IMR-90 (cell line): ENCODE measurements around the gene EFCC1. TPM values are rescaled to one million over a fixed set of nuclear protein-coding genes. Genes with fewer than 3 reads are reported as not detected.
"Not testable (repeated sequence)": the region's sequence is repeated elsewhere in the genome, so short reads cannot be mapped to it uniquely, and the experiment has no call there.

Experiments
- ATAC-seq: fragments of 200-7000 bp; cut with Tn5 transposase; 2 replicates; pipeline ENCODE4 v1.9.1; 2020; ENCODE audit warnings: low read depth, mild to moderate bottlenecking, moderate library complexity
- BruUV-seq: library from RNA; stranded (reverse); fragments of 400-500 nt; replicated peaks from 2 replicates; lab custom pipeline; 2021; lab: Mats Ljungman, UMichigan
- CTCF ChIA-PET: fragments of 300-600 bp; formaldehyde crosslinking; extraction: SDS; loops from one replicate; lab custom pipeline; 2021; ENCODE audit warnings: antibody characterized with exemption; lab: Yijun Ruan, JAX
- POLR2A ChIA-PET: fragments of 300-600 bp; sonication (Branson Sonifier 250); formaldehyde crosslinking; loops from one replicate; lab custom pipeline; 2022; ENCODE audit warnings: antibody characterized with exemption; ENCODE audit not compliant: unreplicated experiment; lab: Charles Lee
- DNase-seq: peaks from one replicate; pipeline ENCODE4 v3.0.0; 2013
- H2AFZ ChIP-seq: replicated peaks from 2 replicates; pipeline ENCODE3; 2013; ENCODE audit warnings: low read length, mild to moderate bottlenecking; ENCODE audit not compliant: poor library complexity
- H2AK5ac ChIP-seq: 2 replicates; pipeline ENCODE4 v1.6.1; 2013; ENCODE audit warnings: low read depth, low read length, inconsistent platforms
- H2AK9ac ChIP-seq: replicated peaks from 2 replicates; pipeline ENCODE3; 2013; ENCODE audit warnings: mild to moderate bottlenecking, low read depth, low read length, moderate library complexity; ENCODE audit not compliant: poor library complexity
- H2BK120ac ChIP-seq: 2 replicates; pipeline ENCODE4 v1.6.1; 2013; ENCODE audit warnings: low read depth, low read length, inconsistent platforms
- H2BK15ac ChIP-seq: 3 replicates; pipeline ENCODE4 v1.6.1; 2013; ENCODE audit warnings: low read depth, low read length, inconsistent platforms
- H2BK20ac ChIP-seq: 2 replicates; pipeline ENCODE4 v1.6.1; 2013; ENCODE audit warnings: low read depth, mild to moderate bottlenecking, inconsistent platforms, low read length, moderate library complexity
- H2BK5ac ChIP-seq: 2 replicates; pipeline ENCODE4 v1.6.1; 2013; ENCODE audit warnings: mild to moderate bottlenecking, low read depth, low read length, inconsistent platforms; ENCODE audit not compliant: poor library complexity, severe bottlenecking
- H3K14ac ChIP-seq: replicated peaks from 2 replicates; pipeline ENCODE4 v1.6.1; 2013; ENCODE audit warnings: low read depth, low read length, inconsistent platforms
- H3K18ac ChIP-seq: 2 replicates; pipeline ENCODE4 v1.6.1; 2013; ENCODE audit warnings: low read depth, low read length, control low read depth
- H3K23ac ChIP-seq: 2 replicates; pipeline ENCODE4 v1.6.1; 2013; ENCODE audit warnings: low read depth, low read length, inconsistent platforms
- H3K27ac ChIP-seq: 2 replicates; pipeline ENCODE4 v1.5.1; 2013; ENCODE audit warnings: mild to moderate bottlenecking, control low read depth, low read length; ENCODE audit not compliant: insufficient read depth
- H3K27me3 ChIP-seq: 2 replicates; pipeline ENCODE4 v1.6.1; 2013; ENCODE audit warnings: low read length; ENCODE audit not compliant: control insufficient read depth, insufficient read depth
- H3K36me3 ChIP-seq: 2 replicates; pipeline ENCODE4 v1.6.1; 2013; ENCODE audit warnings: low read length, mixed read lengths; ENCODE audit not compliant: control insufficient read depth, insufficient read depth
- H3K4ac ChIP-seq: 2 replicates; pipeline ENCODE4 v1.6.1; 2013; ENCODE audit warnings: low read depth, low read length, inconsistent platforms
- H3K4me1 ChIP-seq: 2 replicates; pipeline ENCODE4 v1.6.1; 2013; ENCODE audit warnings: low read length, mixed read lengths; ENCODE audit not compliant: control insufficient read depth, insufficient read depth
- H3K4me2 ChIP-seq: 2 replicates; pipeline ENCODE4 v1.6.1; 2013; ENCODE audit warnings: low read depth, mild to moderate bottlenecking, control low read depth, low read length, moderate library complexity
- H3K4me3 ChIP-seq: 2 replicates; pipeline ENCODE4 v1.5.1; 2013; ENCODE audit warnings: low read depth, mild to moderate bottlenecking, control low read depth, low read length, moderate library complexity; ENCODE audit not compliant: insufficient read depth
- H3K56ac ChIP-seq: 2 replicates; pipeline ENCODE4 v1.6.1; 2013; ENCODE audit warnings: low read length, inconsistent platforms; ENCODE audit not compliant: insufficient read depth; ENCODE audit errors: extremely low read depth
- H3K79me1 ChIP-seq, 2 experiments: 2 replicates each; pipeline ENCODE4 v1.6.1; 2013; ENCODE audit warnings: low read length in 2 of 2, inconsistent platforms in 1 of 2, low read depth in 1 of 2
- H3K9ac ChIP-seq: 2 replicates; pipeline ENCODE4 v1.6.1; 2013; ENCODE audit warnings: low read depth, low read length, control low read depth
- H3K9me1 ChIP-seq: 2 replicates; pipeline ENCODE4 v1.6.1; 2013; ENCODE audit warnings: low read length, inconsistent platforms; ENCODE audit not compliant: insufficient read depth
- H3K9me3 ChIP-seq: 2 replicates; pipeline ENCODE4 v1.6.1; 2013; ENCODE audit warnings: low read length; ENCODE audit not compliant: control insufficient read depth, insufficient read depth
- H4K20me1 ChIP-seq: 2 replicates; pipeline ENCODE4 v1.6.1; 2013; ENCODE audit warnings: low read length, inconsistent platforms; ENCODE audit not compliant: insufficient read depth
- H4K5ac ChIP-seq: 2 replicates; pipeline ENCODE4 v1.6.1; 2013; ENCODE audit warnings: mild to moderate bottlenecking, low read depth, low read length, control low read depth
- H4K8ac ChIP-seq, 2 experiments: 2 replicates each; pipeline ENCODE4 v1.6.1; 2013; ENCODE audit warnings: low read depth in 2 of 2, low read length in 2 of 2, control low read depth in 1 of 2, inconsistent platforms in 1 of 2
- H4K91ac ChIP-seq: 2 replicates; pipeline ENCODE4 v1.6.1; 2013; ENCODE audit warnings: low read depth, low read length, inconsistent platforms; ENCODE audit not compliant: insufficient read depth
- WGBS, 2 experiments: methylation state at CpG; one replicate each; pipeline versions ENCODE4 v1.1.5 to v1.1.7; 2013; ENCODE audit warnings: missing lambda C conversion rate in 2 of 2; ENCODE audit not compliant: insufficient read length in 1 of 2; ENCODE audit errors: extremely low coverage in 2 of 2; 5-methylcytosine and 5-hydroxymethylcytosine counted together
- dilution Hi-C: fragments of 300-500 bp; cut with HindIII; formaldehyde crosslinking; loops from one replicate; pipeline ENCODE4 v1.14.3; 2018; ENCODE audit warnings: low sequenced_read_pairs; ENCODE audit not compliant: unreplicated experiment
- in situ Hi-C: fragments of 300-500 bp; cut with MboI; formaldehyde crosslinking; loops from 3 replicates; pipeline ENCODE4 v1.14.3; 2019; ENCODE audit warnings: low sequenced_read_pairs, inconsistent platforms, mixed read lengths
- intact Hi-C: fragments of 100-400 bp; cut with micrococcal nuclease; formaldehyde crosslinking; loops from 2 replicates; pipeline ENCODE4 v1.10.0; 2022
- polyA plus RNA-seq, 3 experiments: library from polyadenylated mRNA; depleted of rRNA; stranded (reverse); fragments of >200 nt; gene quantifications; 2 replicates each; pipeline ENCODE4 v1.2.3, GENCODE V29; 2012; ENCODE audit warnings: low replicate concordance in 1 of 3
- total RNA-seq: library from RNA; depleted of rRNA; stranded (reverse); fragments of >200 nt; gene quantifications from 2 replicates; pipeline ENCODE4 v1.2.3, GENCODE V29; 2012; rRNA removed

EFCC1 gene
- total and polyA plus RNA-seq, 2 of the 4 experiments (the other 2 are of a cell fraction), result not detected

DNA sequence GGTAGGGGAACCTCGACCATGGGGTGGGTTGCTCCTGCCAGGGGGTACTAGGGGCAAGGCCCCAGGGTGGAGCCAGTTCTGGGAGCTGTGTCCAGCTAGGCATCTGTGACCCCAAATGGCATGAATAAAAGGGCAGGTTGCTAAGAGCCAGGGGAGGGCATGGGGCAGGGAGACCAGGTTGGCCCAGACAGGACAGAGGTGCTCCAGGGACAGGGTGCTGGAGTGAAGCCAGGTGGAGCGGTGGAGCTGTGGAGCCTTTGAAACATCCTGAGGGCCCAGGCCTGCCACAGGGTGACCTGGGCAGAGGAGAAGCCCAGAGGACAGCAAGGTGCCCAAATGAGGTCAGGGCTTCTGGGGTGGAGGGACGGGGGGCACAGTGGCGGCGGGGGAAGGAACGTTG lies 87.2 kb downstream of the EFCC1 start:
- H2AFZ ChIP-seq, POLR2A ChIA-PET, H3K4me3 ChIP-seq, H3K4me2 ChIP-seq, H3K18ac ChIP-seq, intact Hi-C loops, H3K79me1 ChIP-seq, H3K27ac ChIP-seq, H3K9ac ChIP-seq, H4K8ac ChIP-seq, H2BK120ac ChIP-seq, H3K27me3 ChIP-seq, H3K9me3 ChIP-seq, H4K20me1 ChIP-seq, H3K56ac ChIP-seq, in situ Hi-C loops, DNase-seq, H4K5ac ChIP-seq, H2BK5ac ChIP-seq, H2AK9ac ChIP-seq, H3K14ac ChIP-seq, H2BK15ac ChIP-seq, dilution Hi-C loops, H3K4me1 ChIP-seq, H3K9me1 ChIP-seq, H3K4ac ChIP-seq, H2AK5ac ChIP-seq, H4K91ac ChIP-seq, H3K23ac ChIP-seq, BruUV-seq, CTCF ChIA-PET, H3K36me3 ChIP-seq, H2BK20ac ChIP-seq: not testable (repeated sequence)
- no CpG with 5 or more reads among the region's 6 CpGs for WGBS, 2 experiments
- ATAC-seq, result 0 out of 2 replicates have a peak, but pooled peaks have one; percentile 6

Other genes with a start within 250 kb of the EFCC1 start
- 31.2 and 34.4 TPM in 2 replicates for gene ACAD9, start 121.7 kb upstream of the EFCC1 start, total RNA-seq
- gene ACAD9, start 121.7 kb upstream of the EFCC1 start, polyA plus RNA-seq (2012; rRNA removed), result 40.8 and 41.3 TPM in 2 replicates
- not detected in 2 replicates for gene CFAP92, start 7.2 kb upstream of the EFCC1 start, total RNA-seq
- gene CFAP92, start 7.2 kb upstream of the EFCC1 start, polyA plus RNA-seq (2012; rRNA removed), result not detected in 2 replicates
- not detected in 2 replicates for gene GP9, start 59.5 kb downstream of the EFCC1 start, total RNA-seq
- not detected in 2 replicates for gene GP9, start 59.5 kb downstream of the EFCC1 start, polyA plus RNA-seq (2012; rRNA removed)
- 9.2 and 9.9 TPM in 2 replicates for gene RAB43, start 120.5 kb downstream of the EFCC1 start, total RNA-seq
- gene RAB43, start 120.5 kb downstream of the EFCC1 start, polyA plus RNA-seq (2012; rRNA removed), result 14.0 and 15.7 TPM in 2 replicates
- 28.5 and 39.7 TPM in 2 replicates for gene ISY1, start 159.8 kb downstream of the EFCC1 start, total RNA-seq
- gene ISY1, start 159.8 kb downstream of the EFCC1 start, polyA plus RNA-seq (2012; rRNA removed), result 29.6 and 31.5 TPM in 2 replicates
- gene CNBP, start 182.6 kb downstream of the EFCC1 start, total RNA-seq, result 223 and 266 TPM in 2 replicates
- 186 and 217 TPM in 2 replicates for gene CNBP, start 182.6 kb downstream of the EFCC1 start, polyA plus RNA-seq (2012; rRNA removed)
- gene COPG1, start 248.3 kb downstream of the EFCC1 start, total RNA-seq, result 440 and 446 TPM in 2 replicates
- gene COPG1, start 248.3 kb downstream of the EFCC1 start, polyA plus RNA-seq (2012; rRNA removed), result 179 and 203 TPM in 2 replicates